IMR-90 (cell line): Measurements from ENCODE around the gene XPA. TPM values are rescaled to one million over a fixed set of nuclear protein-coding genes. Genes with fewer than 3 reads are reported as not detected.

Source experiments
- ATAC-seq: fragments of 200-7000 bp; cut with Tn5 transposase; 2 replicates; pipeline ENCODE4 v1.9.1; 2020; ENCODE audit warnings: low read depth, mild to moderate bottlenecking, moderate library complexity
- BruUV-seq: library from RNA; stranded (reverse); fragments of 400-500 nt; replicated peaks from 2 replicates; lab custom pipeline; 2021; lab: Mats Ljungman, UMichigan
- CTCF ChIA-PET: fragments of 300-600 bp; formaldehyde crosslinking; extraction: SDS; loops from one replicate; lab custom pipeline; 2021; ENCODE audit warnings: antibody characterized with exemption; lab: Yijun Ruan, JAX
- POLR2A ChIA-PET: fragments of 300-600 bp; sonication (Branson Sonifier 250); formaldehyde crosslinking; loops from one replicate; lab custom pipeline; 2022; ENCODE audit warnings: antibody characterized with exemption; ENCODE audit not compliant: unreplicated experiment; lab: Charles Lee
- DNase-seq: peaks from one replicate; pipeline ENCODE4 v3.0.0; 2013
- H2AFZ ChIP-seq: replicated peaks from 2 replicates; pipeline ENCODE3; 2013; ENCODE audit warnings: low read length, mild to moderate bottlenecking; ENCODE audit not compliant: poor library complexity
- H2AK5ac ChIP-seq: 2 replicates; pipeline ENCODE4 v1.6.1; 2013; ENCODE audit warnings: low read depth, low read length, inconsistent platforms
- H2AK9ac ChIP-seq: replicated peaks from 2 replicates; pipeline ENCODE3; 2013; ENCODE audit warnings: mild to moderate bottlenecking, low read depth, low read length, moderate library complexity; ENCODE audit not compliant: poor library complexity
- H2BK120ac ChIP-seq: 2 replicates; pipeline ENCODE4 v1.6.1; 2013; ENCODE audit warnings: low read depth, low read length, inconsistent platforms
- H2BK15ac ChIP-seq: 3 replicates; pipeline ENCODE4 v1.6.1; 2013; ENCODE audit warnings: low read depth, low read length, inconsistent platforms
- H2BK20ac ChIP-seq: 2 replicates; pipeline ENCODE4 v1.6.1; 2013; ENCODE audit warnings: low read depth, mild to moderate bottlenecking, inconsistent platforms, low read length, moderate library complexity
- H2BK5ac ChIP-seq: 2 replicates; pipeline ENCODE4 v1.6.1; 2013; ENCODE audit warnings: mild to moderate bottlenecking, low read depth, low read length, inconsistent platforms; ENCODE audit not compliant: poor library complexity, severe bottlenecking
- H3K14ac ChIP-seq: replicated peaks from 2 replicates; pipeline ENCODE4 v1.6.1; 2013; ENCODE audit warnings: low read depth, low read length, inconsistent platforms
- H3K18ac ChIP-seq: 2 replicates; pipeline ENCODE4 v1.6.1; 2013; ENCODE audit warnings: low read depth, low read length, control low read depth
- H3K23ac ChIP-seq: 2 replicates; pipeline ENCODE4 v1.6.1; 2013; ENCODE audit warnings: low read depth, low read length, inconsistent platforms
- H3K27ac ChIP-seq: 2 replicates; pipeline ENCODE4 v1.5.1; 2013; ENCODE audit warnings: mild to moderate bottlenecking, control low read depth, low read length; ENCODE audit not compliant: insufficient read depth
- H3K27me3 ChIP-seq: 2 replicates; pipeline ENCODE4 v1.6.1; 2013; ENCODE audit warnings: low read length; ENCODE audit not compliant: control insufficient read depth, insufficient read depth
- H3K36me3 ChIP-seq: 2 replicates; pipeline ENCODE4 v1.6.1; 2013; ENCODE audit warnings: low read length, mixed read lengths; ENCODE audit not compliant: control insufficient read depth, insufficient read depth
- H3K4ac ChIP-seq: 2 replicates; pipeline ENCODE4 v1.6.1; 2013; ENCODE audit warnings: low read depth, low read length, inconsistent platforms
- H3K4me1 ChIP-seq: 2 replicates; pipeline ENCODE4 v1.6.1; 2013; ENCODE audit warnings: low read length, mixed read lengths; ENCODE audit not compliant: control insufficient read depth, insufficient read depth
- H3K4me2 ChIP-seq: 2 replicates; pipeline ENCODE4 v1.6.1; 2013; ENCODE audit warnings: low read depth, mild to moderate bottlenecking, control low read depth, low read length, moderate library complexity
- H3K4me3 ChIP-seq: 2 replicates; pipeline ENCODE4 v1.5.1; 2013; ENCODE audit warnings: low read depth, mild to moderate bottlenecking, control low read depth, low read length, moderate library complexity; ENCODE audit not compliant: insufficient read depth
- H3K56ac ChIP-seq: 2 replicates; pipeline ENCODE4 v1.6.1; 2013; ENCODE audit warnings: low read length, inconsistent platforms; ENCODE audit not compliant: insufficient read depth; ENCODE audit errors: extremely low read depth
- H3K79me1 ChIP-seq, 2 experiments: 2 replicates each; pipeline ENCODE4 v1.6.1; 2013; ENCODE audit warnings: low read length in 2 of 2, inconsistent platforms in 1 of 2, low read depth in 1 of 2
- H3K9ac ChIP-seq: 2 replicates; pipeline ENCODE4 v1.6.1; 2013; ENCODE audit warnings: low read depth, low read length, control low read depth
- H3K9me1 ChIP-seq: 2 replicates; pipeline ENCODE4 v1.6.1; 2013; ENCODE audit warnings: low read length, inconsistent platforms; ENCODE audit not compliant: insufficient read depth
- H3K9me3 ChIP-seq: 2 replicates; pipeline ENCODE4 v1.6.1; 2013; ENCODE audit warnings: low read length; ENCODE audit not compliant: control insufficient read depth, insufficient read depth
- H4K20me1 ChIP-seq: 2 replicates; pipeline ENCODE4 v1.6.1; 2013; ENCODE audit warnings: low read length, inconsistent platforms; ENCODE audit not compliant: insufficient read depth
- H4K5ac ChIP-seq: 2 replicates; pipeline ENCODE4 v1.6.1; 2013; ENCODE audit warnings: mild to moderate bottlenecking, low read depth, low read length, control low read depth
- H4K8ac ChIP-seq, 2 experiments: 2 replicates each; pipeline ENCODE4 v1.6.1; 2013; ENCODE audit warnings: low read depth in 2 of 2, low read length in 2 of 2, control low read depth in 1 of 2, inconsistent platforms in 1 of 2
- H4K91ac ChIP-seq: 2 replicates; pipeline ENCODE4 v1.6.1; 2013; ENCODE audit warnings: low read depth, low read length, inconsistent platforms; ENCODE audit not compliant: insufficient read depth
- CEBPB ChIP-seq: IDR thresholded peaks from 2 replicates; pipeline ENCODE4 v1.6.1; 2012; ENCODE audit warnings: low read depth, low read length, improper control_type of control experiment
- FOS ChIP-seq: fragments of 150-350 bp; IDR thresholded peaks from 2 replicates; pipeline ENCODE4 v1.6.1; 2016; ENCODE audit warnings: low read depth, low read length
- WGBS, 2 experiments: methylation state at CpG; one replicate each; pipeline versions ENCODE4 v1.1.5 to v1.1.7; 2013; ENCODE audit warnings: missing lambda C conversion rate in 2 of 2; ENCODE audit not compliant: insufficient read length in 1 of 2; ENCODE audit errors: extremely low coverage in 2 of 2; 5-methylcytosine and 5-hydroxymethylcytosine counted together
- dilution Hi-C: fragments of 300-500 bp; cut with HindIII; formaldehyde crosslinking; loops from one replicate; pipeline ENCODE4 v1.14.3; 2018; ENCODE audit warnings: low sequenced_read_pairs; ENCODE audit not compliant: unreplicated experiment
- in situ Hi-C: fragments of 300-500 bp; cut with MboI; formaldehyde crosslinking; loops from 3 replicates; pipeline ENCODE4 v1.14.3; 2019; ENCODE audit warnings: low sequenced_read_pairs, inconsistent platforms, mixed read lengths
- intact Hi-C: fragments of 100-400 bp; cut with micrococcal nuclease; formaldehyde crosslinking; loops from 2 replicates; pipeline ENCODE4 v1.10.0; 2022
- polyA plus RNA-seq, 3 experiments: library from polyadenylated mRNA; depleted of rRNA; stranded (reverse); fragments of >200 nt; gene quantifications; 2 replicates each; pipeline ENCODE4 v1.2.3, GENCODE V29; 2012; ENCODE audit warnings: low replicate concordance in 1 of 3
- total RNA-seq: library from RNA; depleted of rRNA; stranded (reverse); fragments of >200 nt; gene quantifications from 2 replicates; pipeline ENCODE4 v1.2.3, GENCODE V29; 2012

XPA gene
- total and polyA plus RNA-seq, 2 of the 4 experiments (the other 2 are of a cell fraction): 1.4 to 2.2 TPM

- no TSS peak for BruUV-seq
- Histone ChIP-seq H3K23ac (peak overlapping the region; percentile 48; the same call in 1 of the 2 replicates), H4K20me1 (no peaks in the 10 kb centered on the region), H3K56ac (no peak overlapping the region), H3K18ac (peak overlapping the region; percentile 83; the same call in 1 of the 2 replicates), H2BK20ac (peak overlapping the region; percentile 65), H3K36me3 (peaks cover 43% of the 10 kb centered on the region), H4K5ac (peak overlapping the region; percentile 81), H3K14ac (peak overlapping the region; percentile 74; the same call in 1 of the 2 replicates), H4K8ac (peak overlapping the region in 1 of 2 experiments; percentile 81; a peak in 2 of 4 replicates), H2AK5ac (peak overlapping the region; percentile 0; the same call in 1 of the 2 replicates), H3K4ac (peak overlapping the region; percentile 55; the same call in 1 of the 2 replicates), H3K9ac (no peak overlapping the region), H3K27me3 (no peaks in the 10 kb centered on the region), H4K91ac (no peak overlapping the region), H3K9me3 (no peaks in the 10 kb centered on the region), H3K4me1 (peaks cover 4% of the 10 kb centered on the region), H2BK120ac (peak overlapping the region; percentile 67), H3K9me1 (peaks cover 4% of the 10 kb centered on the region; the same call in 1 of the 2 replicates), H3K4me3 (no peak overlapping the region), H2BK15ac (peak overlapping the region; percentile 37; the same call in 1 of the 3 replicates), H2AK9ac (no peak overlapping the region), H3K4me2 (peak overlapping the region; percentile 37; the same call in 1 of the 2 replicates), H2BK5ac (peak overlapping the region; percentile 89), H2AFZ (no peak overlapping the region), H3K79me1 (peaks cover 18 to 19% of the 10 kb centered on the region in 2 experiments), H3K27ac (peak overlapping the region; percentile 98)
- in situ Hi-C loops: no loop called here
- ChIA-PET POLR2A (no interaction called here), CTCF (interaction anchor here (0.9 to 1.3 kb wide), 2 partner anchors 19 to 22 kb away, joined by 3 read pairs; no protein-coding TSS in a partner anchor)
- no peak for ATAC-seq
- no CpG with 5 or more reads among the region's 5 CpGs for WGBS, 2 experiments
- intact Hi-C loops: no loop called here
- dilution Hi-C loops: no loop called here
- no peak for DNase-seq
- TF ChIP-seq FOS: no peak
- no peak for TF ChIP-seq CEBPB
These were observed 36.8 kb downstream of the XPA start for GRCh38 chr9:97660340-97660739.
